CD4-positive, alpha-beta T cell treated with Interleukin-4 for 1 hour (primary cell): ENCODE data around the gene SYT6.
"Not testable (repeated sequence)": the region's sequence is repeated elsewhere in the genome, so short reads cannot be mapped to it uniquely, and the experiment has no call there.

Source experiments
- DNase-seq, 2 donors: peaks; one replicate each; pipeline ENCODE4 v3.0.0-alpha.2; 2020 to 2022

Gene SYT6

DNA sequence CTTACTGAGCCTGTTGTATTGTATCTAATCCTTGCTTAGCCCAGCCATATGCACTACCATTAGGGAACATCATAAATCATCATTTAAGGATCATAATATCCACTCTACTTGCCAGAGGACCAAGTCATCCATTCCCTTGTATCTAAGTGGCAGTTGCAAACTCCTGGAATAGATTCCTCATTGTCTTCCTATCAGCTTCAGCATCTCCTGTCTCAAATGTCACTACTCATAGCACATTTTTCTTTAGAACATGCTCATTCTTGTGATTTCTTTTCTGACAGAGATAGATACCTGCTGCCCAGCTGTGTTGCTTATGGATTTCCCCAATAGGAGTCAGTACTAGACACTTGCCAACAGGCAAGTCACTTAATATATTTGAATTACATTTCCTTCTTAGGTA, 90.1 kb downstream of the SYT6 start:
- DNase-seq: no peak

DNA sequence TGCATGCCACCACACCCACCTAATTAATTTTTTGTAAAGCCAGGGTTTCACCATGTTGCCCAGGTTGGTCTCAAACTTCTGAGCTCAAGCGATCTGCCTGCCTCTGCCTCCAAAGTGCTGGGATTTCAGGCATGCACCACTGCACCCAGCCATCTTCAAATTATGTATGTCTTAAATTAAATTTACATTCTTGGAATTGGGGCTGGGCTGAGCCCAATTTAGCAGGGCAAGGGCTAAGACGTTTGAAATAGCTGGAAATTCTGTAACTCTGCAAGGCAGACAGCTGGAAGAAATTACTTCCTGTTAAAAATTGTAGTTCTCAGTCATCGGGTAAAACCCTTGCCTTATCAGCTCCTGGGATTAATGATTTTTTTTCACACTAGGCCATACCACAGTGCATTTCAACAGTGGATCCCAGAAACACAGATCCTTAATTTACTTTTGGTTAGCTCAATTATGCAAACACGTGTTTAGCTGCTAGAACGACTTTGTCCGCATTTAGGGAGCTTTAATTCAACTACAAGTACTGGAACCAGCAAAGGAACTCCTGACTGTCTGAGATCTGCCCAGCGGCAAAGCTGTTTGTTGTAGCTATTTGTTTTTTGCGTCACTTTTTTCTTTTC, 91.1 kb downstream of the SYT6 start:
- no peak for DNase-seq

DNA sequence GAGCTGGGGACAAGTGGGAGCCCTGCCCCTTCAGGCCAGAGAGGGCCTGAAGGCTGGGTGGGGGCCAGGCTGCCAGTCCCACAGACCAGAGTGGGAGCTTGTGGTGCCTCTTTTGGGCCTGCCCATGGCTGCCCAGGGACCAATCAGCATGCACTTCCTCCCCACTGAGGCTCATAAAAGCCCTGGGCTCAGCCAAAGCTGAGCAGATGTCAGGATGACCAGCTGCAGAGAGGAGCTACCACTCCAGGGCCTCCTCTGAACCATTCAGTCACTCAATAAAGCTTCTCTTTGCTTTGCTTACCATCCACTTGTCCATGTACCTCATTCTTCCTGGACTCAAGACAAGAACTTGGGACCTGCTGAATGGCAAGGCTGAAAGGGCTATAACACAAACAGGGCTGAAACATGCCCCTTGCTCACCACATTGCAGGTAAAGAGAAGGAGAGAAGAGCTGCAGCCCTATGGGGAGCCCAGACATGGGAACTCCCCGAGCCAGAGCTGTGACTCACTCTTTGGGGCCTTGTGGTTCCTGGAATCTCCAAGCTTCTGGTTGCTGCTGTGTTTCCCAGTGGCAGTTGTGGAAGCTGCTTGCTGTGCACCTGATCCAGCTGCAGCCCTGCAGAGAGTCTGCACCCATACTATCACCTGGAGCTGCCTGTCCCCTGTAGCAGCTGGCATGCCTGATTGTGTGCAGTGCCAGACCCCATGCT, 92.4 kb downstream of the SYT6 start:
- DNase-seq: no peak

- not testable (repeated sequence) for DNase-seq
Observed at GRCh38 chr1:114058236-114058635, 95.4 kb downstream of the SYT6 start.

- no peak for DNase-seq
Observed at GRCh38 chr1:114054148-114054547, 99.5 kb downstream of the SYT6 start.

- DNase-seq: no peak
Observed at GRCh38 chr1:114048232-114048631, 105.4 kb downstream of the SYT6 start.

DNA sequence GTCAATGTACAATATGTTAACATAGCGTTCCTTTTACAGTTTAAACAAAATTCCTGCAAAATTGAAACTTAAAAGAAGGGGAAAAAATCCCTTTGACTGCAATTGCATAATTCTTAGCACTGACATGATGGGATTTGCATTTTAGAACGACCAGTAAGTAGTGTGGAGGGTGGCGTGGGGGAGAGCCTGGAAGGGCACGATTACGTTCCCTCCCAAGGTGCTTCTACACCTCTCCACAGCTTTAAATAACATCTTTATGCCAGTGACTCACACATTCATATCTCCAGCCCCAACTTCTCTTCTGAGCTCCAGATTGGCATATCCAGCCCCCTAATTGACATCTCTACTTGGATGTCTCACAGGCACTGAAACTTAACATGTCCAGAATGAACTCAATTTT, 110.1 kb downstream of the SYT6 start:
- DNase-seq: no peak

DNA sequence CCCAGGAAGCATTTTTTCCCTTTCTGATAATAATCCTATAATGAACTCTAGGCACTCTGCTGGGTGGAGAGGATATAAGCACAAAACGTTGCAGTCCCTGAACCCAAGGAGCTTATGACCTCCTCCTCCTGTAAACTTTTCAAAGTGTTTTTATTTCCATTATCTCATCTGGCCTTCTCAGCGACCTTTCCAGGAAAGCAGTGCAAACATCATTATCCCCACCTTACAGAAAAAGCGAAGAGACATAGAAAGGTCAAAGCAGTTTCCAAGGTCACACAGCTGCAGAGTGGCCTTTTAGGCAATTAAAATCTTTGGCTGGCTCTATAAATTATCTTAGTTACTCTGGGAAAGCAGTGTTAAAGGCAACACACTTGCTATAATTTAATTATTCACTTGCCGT, 110.6 kb downstream of the SYT6 start:
- no peak for DNase-seq

DNA sequence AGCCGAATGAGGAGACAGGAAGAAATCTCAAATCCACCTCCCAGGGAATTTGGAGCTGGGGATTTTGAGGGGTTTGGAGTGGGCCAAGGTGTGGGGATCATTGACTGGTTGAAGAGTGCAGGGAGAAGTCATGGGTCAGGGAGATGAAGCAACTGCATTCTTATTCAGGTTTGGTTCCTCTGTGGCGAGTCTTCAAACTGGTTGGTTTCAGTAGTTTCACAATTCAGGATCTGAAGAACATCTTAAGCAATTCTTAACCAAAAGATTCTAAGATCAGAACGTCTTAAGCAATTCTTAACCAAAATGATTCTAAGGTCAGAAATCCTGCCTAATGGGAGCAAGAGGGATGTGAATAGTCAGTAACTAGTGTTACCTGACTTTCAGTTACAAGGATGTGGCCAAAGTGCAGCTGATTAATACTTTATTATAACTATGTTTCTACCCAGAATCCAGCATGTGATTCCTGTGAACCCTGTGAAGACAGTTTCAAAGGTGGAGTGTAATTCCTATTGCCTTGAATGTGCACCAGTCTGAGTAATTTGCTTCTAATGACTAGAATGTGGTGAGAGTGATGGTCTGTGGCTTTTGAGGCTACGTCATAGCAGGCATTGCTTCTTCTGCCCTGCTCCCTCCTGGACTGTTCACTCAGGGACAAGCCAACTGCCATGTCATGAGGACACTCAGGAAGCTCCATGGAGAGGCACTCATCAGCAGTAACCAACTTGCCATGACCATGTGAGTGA, 113.2 kb downstream of the SYT6 start:
- peak; percentile 3 to 14 for DNase-seq
